ENCODE results near the gene FOSL2. TPM values are rescaled to one million over a fixed set of nuclear protein-coding genes. Genes with fewer than 3 reads are reported as not detected.

FOSL2 gene
- total RNA-seq, 1 experiment from 2014 or later, result 4.0 TPM

- Mint-ChIP-seq H3K4me3 (no peak overlapping the region), H3K27ac (no peak overlapping the region), H3K4me1 (peaks cover 17% of the 10 kb centered on the region), H3K27me3 (ENCODE audit: low read depth) (peaks cover 3% of the 10 kb centered on the region; the same call in 1 of the 2 replicates), H3K9me3 (no peaks in the 10 kb centered on the region), H3K36me3 (no peaks in the 10 kb centered on the region)
- ChIA-PET POLR2A (no interaction called here), CTCF (no interaction called here)
- DNase-seq (ENCODE audit: low spot score), result no peak
- no peak for ATAC-seq
- TF ChIP-seq E2F1 (CRISPR knock-in tag; IDR thresholded peaks at IDR 0.05), result no peak
- TF ChIP-seq AR (CRISPR knock-in tag; IDR thresholded peaks at IDR 0.05), result no peak
- TF ChIP-seq ATF2 (CRISPR knock-in tag; IDR thresholded peaks at IDR 0.05; ENCODE audit: borderline replicate concordance, low read depth), result no peak
- no peak for TF ChIP-seq TEAD1 (CRISPR knock-in tag; IDR thresholded peaks at IDR 0.05)
- TF ChIP-seq ATF1 (CRISPR knock-in tag; IDR thresholded peaks at IDR 0.05), result no peak
- TF ChIP-seq ARID4B (CRISPR knock-in tag; IDR thresholded peaks at IDR 0.05; ENCODE audit: borderline replicate concordance), result no peak
- no peak for TF ChIP-seq MLX (CRISPR knock-in tag; IDR thresholded peaks at IDR 0.05)
- TF ChIP-seq NR2C2 (CRISPR knock-in tag; IDR thresholded peaks at IDR 0.05), result no peak
- TF ChIP-seq ZBTB43 (CRISPR knock-in tag; IDR thresholded peaks at IDR 0.05), result no peak
- TF ChIP-seq USF2 (CRISPR knock-in tag; IDR thresholded peaks at IDR 0.05), result no peak
- TF ChIP-seq ZNF532 (CRISPR knock-in tag; IDR thresholded peaks at IDR 0.05; ENCODE audit: borderline replicate concordance), result no peak
- TF ChIP-seq GRHL2 (CRISPR knock-in tag; IDR thresholded peaks at IDR 0.05; ENCODE audit: insufficient replicate concordance, severe bottlenecking), result no peak
- no peak for TF ChIP-seq CREM (CRISPR knock-in tag; IDR thresholded peaks at IDR 0.05)
- TF ChIP-seq MAX (CRISPR knock-in tag; IDR thresholded peaks at IDR 0.05), result no peak
- no peak for TF ChIP-seq IRF2 (CRISPR knock-in tag; IDR thresholded peaks at IDR 0.05; ENCODE audit: borderline replicate concordance, low read depth)
These were observed 24.8 kb upstream of the FOSL2 start for GRCh38 chr2:28367667-28368356.
